Panc1 (cell line): Measurements from ENCODE around the gene CUL5. TPM values are rescaled to one million over a fixed set of nuclear protein-coding genes. Genes with fewer than 3 reads are reported as not detected.
A peak's percentile ranks its signal among the peaks of the same experiment; 100 is the strongest.

Source experiments
- ATAC-seq: fragments of 200-7000 bp; cut with Tn5 transposase; 2 replicates; pipeline ENCODE4 v1.9.1; 2020; ENCODE audit warnings: mild to moderate bottlenecking, moderate library complexity
- BruUV-seq: library from RNA; stranded (reverse); fragments of 400-500 nt; replicated peaks from 2 replicates; lab custom pipeline; 2021; lab: Mats Ljungman, UMichigan
- CTCF ChIA-PET: fragments of 300-600 bp; sonication (Branson Sonifier 250); formaldehyde crosslinking; loops from one replicate; lab custom pipeline; 2022; ENCODE audit warnings: antibody characterized with exemption; lab: Charles Lee
- POLR2A ChIA-PET: fragments of 300-600 bp; sonication (Branson Sonifier 250); formaldehyde crosslinking; loops from one replicate; lab custom pipeline; 2022; ENCODE audit warnings: antibody characterized with exemption; lab: Charles Lee
- DNase-seq: peaks from one replicate; pipeline ENCODE4 v3.0.0-alpha.2; 2010; ENCODE audit warnings: low read depth, low spot score
- H3K27ac ChIP-seq: 2 replicates; pipeline ENCODE4 v1.5.1; 2011; ENCODE audit warnings: mild to moderate bottlenecking, low read length, inconsistent platforms
- H3K27me3 ChIP-seq: fragments of 200-500 bp; sonication (Bioruptor generic); 2 replicates; pipeline ENCODE4 v1.6.0; 2014; ENCODE audit warnings: low read length, inconsistent platforms; ENCODE audit not compliant: control insufficient read depth, insufficient read depth
- H3K36me3 ChIP-seq: fragments of 200-500 bp; sonication (Bioruptor generic); 2 replicates; pipeline ENCODE4 v1.5.1; 2014; ENCODE audit warnings: inconsistent platforms, mild to moderate bottlenecking, low read length, moderate library complexity; ENCODE audit not compliant: control insufficient read depth, insufficient read depth
- H3K4me1 ChIP-seq: 2 replicates; pipeline ENCODE4 v1.5.1; 2011; ENCODE audit warnings: inconsistent platforms, mild to moderate bottlenecking, low read length, moderate library complexity; ENCODE audit not compliant: control insufficient read depth, insufficient read depth
- H3K4me3 ChIP-seq, 2 experiments: 2 replicates each; pipeline ENCODE4 v1.5.1; 2011 to 2012; ENCODE audit warnings: low read depth in 2 of 2, low read length in 2 of 2, mild to moderate bottlenecking in 2 of 2, inconsistent platforms in 1 of 2, moderate library complexity in 1 of 2
- H3K9me3 ChIP-seq: fragments of 200-500 bp; sonication (Bioruptor generic); 2 replicates; pipeline ENCODE4 v1.5.1; 2014; ENCODE audit warnings: low read depth, mild to moderate bottlenecking, inconsistent platforms, low read length, moderate library complexity; ENCODE audit not compliant: control insufficient read depth, insufficient read depth
- POLR2AphosphoS5 ChIP-seq: IDR thresholded peaks from 2 replicates; pipeline ENCODE4 v1.6.1; 2012; ENCODE audit warnings: mild to moderate bottlenecking, low read depth, low read length, moderate library complexity
- SIN3A ChIP-seq: IDR thresholded peaks from 2 replicates; pipeline ENCODE4 v1.6.1; 2012; ENCODE audit warnings: low read depth, mild to moderate bottlenecking, low read length, moderate library complexity, borderline replicate concordance; ENCODE audit not compliant: insufficient read depth
- TCF7L2 ChIP-seq: IDR thresholded peaks from 2 replicates; pipeline ENCODE4 v1.6.1; 2011; ENCODE audit warnings: mild to moderate bottlenecking, low read depth, low read length, inconsistent platforms
- in situ Hi-C: cut with HindIII; loops from 2 replicates; pipeline ENCODE4 v1.10.0; 2016; ENCODE audit warnings: low sequenced_read_pairs, low pct_unique_long_range_greater_than_20kb
- intact Hi-C: fragments of 100-400 bp; cut with micrococcal nuclease; formaldehyde crosslinking; loops from one replicate; pipeline ENCODE4 v1.10.0; 2022; ENCODE audit not compliant: unreplicated experiment
- total RNA-seq: library from RNA; stranded (reverse); gene quantifications from one replicate; pipeline ENCODE4 v1.2.1, GENCODE V29; 2021; ENCODE audit not compliant: unreplicated experiment
- TF ChIP-seq, protein P1 (sequence below), 2 experiments: IDR thresholded peaks; 2 replicates each; pipeline ENCODE4 v1.6.1; 2011 to 2012; ENCODE audit warnings: low read depth in 2 of 2, control low read depth in 1 of 2, low read length in 1 of 2, mild to moderate bottlenecking in 1 of 2, moderate library complexity in 1 of 2; ENCODE audit not compliant: insufficient read depth in 1 of 2
- TF ChIP-seq, protein P2 (sequence below): fragments of 450-650 bp; IDR thresholded peaks from 2 replicates; pipeline ENCODE4 v1.5.1; 2017; ENCODE audit warnings: mild to moderate bottlenecking

The CUL5 gene
- total RNA-seq, 1 experiment from 2014 or later = 56.5 TPM

DNA sequence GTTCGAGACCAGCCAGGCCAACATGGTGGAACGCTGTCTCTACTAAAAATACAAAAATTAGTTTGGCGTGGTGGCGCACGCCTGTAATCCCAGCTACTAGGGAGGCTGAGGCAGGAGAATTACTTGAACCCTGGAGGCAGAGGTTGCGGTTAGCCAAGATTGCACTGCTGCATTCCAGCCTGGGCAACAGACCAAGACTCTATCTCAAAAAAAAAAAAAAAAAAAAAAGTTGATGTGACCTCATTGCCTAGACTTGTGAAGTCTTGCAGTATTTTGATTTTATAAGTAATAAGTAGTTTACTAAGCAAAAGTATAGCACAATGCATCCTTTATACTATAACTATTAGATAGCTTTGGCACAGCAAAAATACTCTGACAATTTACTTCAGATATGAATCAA, 9.9 kb upstream of the CUL5 start:
- ATAC-seq (no peak), DNase-seq (no peak)
- no peaks in the 10 kb centered on the region for H3K27me3 ChIP-seq
- TF ChIP-seq POLR2AphosphoS5 = no peak
- TF ChIP-seq SIN3A = no peak
- TF ChIP-seq TCF7L2 = no peak
- TF ChIP-seq, protein P1, sequence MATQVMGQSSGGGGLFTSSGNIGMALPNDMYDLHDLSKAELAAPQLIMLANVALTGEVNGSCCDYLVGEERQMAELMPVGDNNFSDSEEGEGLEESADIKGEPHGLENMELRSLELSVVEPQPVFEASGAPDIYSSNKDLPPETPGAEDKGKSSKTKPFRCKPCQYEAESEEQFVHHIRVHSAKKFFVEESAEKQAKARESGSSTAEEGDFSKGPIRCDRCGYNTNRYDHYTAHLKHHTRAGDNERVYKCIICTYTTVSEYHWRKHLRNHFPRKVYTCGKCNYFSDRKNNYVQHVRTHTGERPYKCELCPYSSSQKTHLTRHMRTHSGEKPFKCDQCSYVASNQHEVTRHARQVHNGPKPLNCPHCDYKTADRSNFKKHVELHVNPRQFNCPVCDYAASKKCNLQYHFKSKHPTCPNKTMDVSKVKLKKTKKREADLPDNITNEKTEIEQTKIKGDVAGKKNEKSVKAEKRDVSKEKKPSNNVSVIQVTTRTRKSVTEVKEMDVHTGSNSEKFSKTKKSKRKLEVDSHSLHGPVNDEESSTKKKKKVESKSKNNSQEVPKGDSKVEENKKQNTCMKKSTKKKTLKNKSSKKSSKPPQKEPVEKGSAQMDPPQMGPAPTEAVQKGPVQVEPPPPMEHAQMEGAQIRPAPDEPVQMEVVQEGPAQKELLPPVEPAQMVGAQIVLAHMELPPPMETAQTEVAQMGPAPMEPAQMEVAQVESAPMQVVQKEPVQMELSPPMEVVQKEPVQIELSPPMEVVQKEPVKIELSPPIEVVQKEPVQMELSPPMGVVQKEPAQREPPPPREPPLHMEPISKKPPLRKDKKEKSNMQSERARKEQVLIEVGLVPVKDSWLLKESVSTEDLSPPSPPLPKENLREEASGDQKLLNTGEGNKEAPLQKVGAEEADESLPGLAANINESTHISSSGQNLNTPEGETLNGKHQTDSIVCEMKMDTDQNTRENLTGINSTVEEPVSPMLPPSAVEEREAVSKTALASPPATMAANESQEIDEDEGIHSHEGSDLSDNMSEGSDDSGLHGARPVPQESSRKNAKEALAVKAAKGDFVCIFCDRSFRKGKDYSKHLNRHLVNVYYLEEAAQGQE (IDR thresholded peaks at IDR 0.05; ENCODE audit: insufficient read depth in 1 of 2, low read depth in 2 of 2, low read length in 1 of 2) = no peak
- TF ChIP-seq, protein P2, sequence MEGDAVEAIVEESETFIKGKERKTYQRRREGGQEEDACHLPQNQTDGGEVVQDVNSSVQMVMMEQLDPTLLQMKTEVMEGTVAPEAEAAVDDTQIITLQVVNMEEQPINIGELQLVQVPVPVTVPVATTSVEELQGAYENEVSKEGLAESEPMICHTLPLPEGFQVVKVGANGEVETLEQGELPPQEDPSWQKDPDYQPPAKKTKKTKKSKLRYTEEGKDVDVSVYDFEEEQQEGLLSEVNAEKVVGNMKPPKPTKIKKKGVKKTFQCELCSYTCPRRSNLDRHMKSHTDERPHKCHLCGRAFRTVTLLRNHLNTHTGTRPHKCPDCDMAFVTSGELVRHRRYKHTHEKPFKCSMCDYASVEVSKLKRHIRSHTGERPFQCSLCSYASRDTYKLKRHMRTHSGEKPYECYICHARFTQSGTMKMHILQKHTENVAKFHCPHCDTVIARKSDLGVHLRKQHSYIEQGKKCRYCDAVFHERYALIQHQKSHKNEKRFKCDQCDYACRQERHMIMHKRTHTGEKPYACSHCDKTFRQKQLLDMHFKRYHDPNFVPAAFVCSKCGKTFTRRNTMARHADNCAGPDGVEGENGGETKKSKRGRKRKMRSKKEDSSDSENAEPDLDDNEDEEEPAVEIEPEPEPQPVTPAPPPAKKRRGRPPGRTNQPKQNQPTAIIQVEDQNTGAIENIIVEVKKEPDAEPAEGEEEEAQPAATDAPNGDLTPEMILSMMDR = no peak
- no peak overlapping the region for H3K4me3 ChIP-seq
- POLR2A ChIA-PET = no interaction called here
- H3K9me3 ChIP-seq = no peaks in the 10 kb centered on the region
- in situ Hi-C loops (no loop called here), intact Hi-C loops (no loop called here)
- H3K4me1 ChIP-seq = no peaks in the 10 kb centered on the region
- CTCF ChIA-PET = no interaction called here
- H3K27ac ChIP-seq = no peak overlapping the region
- no peaks in the 10 kb centered on the region for H3K36me3 ChIP-seq
- no TSS peak for BruUV-seq

DNA sequence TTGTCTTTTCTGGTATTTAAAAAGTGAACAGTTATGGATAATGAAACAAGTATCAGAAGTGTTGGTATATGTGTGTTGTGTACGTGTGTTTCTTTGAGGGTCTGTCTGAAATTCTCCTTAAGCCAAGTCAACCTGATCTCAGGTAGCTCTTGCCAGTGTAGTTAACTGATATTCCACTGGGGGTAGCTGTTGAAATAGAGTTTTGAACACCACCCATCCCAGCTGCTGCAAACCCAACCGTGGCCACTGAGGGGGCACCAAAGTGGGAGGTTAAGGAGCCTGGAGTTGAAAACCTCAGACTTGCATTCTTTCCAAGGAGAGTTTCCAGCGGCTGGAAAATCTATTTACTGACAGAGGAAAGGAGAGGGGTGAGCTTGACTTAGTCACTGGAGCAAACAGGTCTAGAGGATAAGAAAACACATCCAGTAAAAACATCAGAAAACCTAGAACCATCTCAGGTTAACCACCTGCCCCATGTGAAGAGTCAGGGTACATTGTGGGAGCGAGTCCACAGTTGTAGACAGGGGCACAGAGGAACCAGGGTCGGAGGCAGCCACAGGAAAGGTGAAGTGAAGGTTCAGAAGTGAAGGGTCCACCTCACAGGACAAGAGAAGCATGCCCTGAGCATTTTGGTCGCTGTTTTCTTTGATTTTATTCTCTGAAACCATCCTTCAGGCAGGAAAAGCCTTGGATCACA, 8.8 kb upstream of the CUL5 start:
- no peak overlapping the region for H3K27ac ChIP-seq
- no peak overlapping the region for H3K4me3 ChIP-seq
- peak; percentile 28 for DNase-seq
- H3K36me3 ChIP-seq = no peaks in the 10 kb centered on the region
- no peak for TF ChIP-seq TCF7L2
- TF ChIP-seq, protein P2 = peak; percentile 85
- no peaks in the 10 kb centered on the region for H3K4me1 ChIP-seq
- POLR2A ChIA-PET = no interaction called here
- BruUV-seq = no TSS peak
- intact Hi-C loops = no loop called here
- CTCF ChIA-PET = interaction anchor here (0.6 kb wide), 1 partner anchor 63 kb away, joined by 4 read pairs; no protein-coding TSS in a partner anchor
- no peaks in the 10 kb centered on the region for H3K9me3 ChIP-seq
- no peaks in the 10 kb centered on the region for H3K27me3 ChIP-seq
- ATAC-seq = peak; percentile 88
- in situ Hi-C loops = no loop called here
